ENCODE measurements around the gene STX10. TPM values are rescaled to one million over a fixed set of nuclear protein-coding genes. Genes with fewer than 3 reads are reported as not detected.
A peak's percentile ranks its signal among the peaks of the same experiment; 100 is the strongest.

STX10 gene
- total and polyA plus RNA-seq, 9 of the 15 experiments (the other 6 are each of a cell fraction or from before 2014, with no cell fraction given) = 0.51 to 66.3 (median 31.0) TPM

- TF ChIP-seq, protein P1, sequence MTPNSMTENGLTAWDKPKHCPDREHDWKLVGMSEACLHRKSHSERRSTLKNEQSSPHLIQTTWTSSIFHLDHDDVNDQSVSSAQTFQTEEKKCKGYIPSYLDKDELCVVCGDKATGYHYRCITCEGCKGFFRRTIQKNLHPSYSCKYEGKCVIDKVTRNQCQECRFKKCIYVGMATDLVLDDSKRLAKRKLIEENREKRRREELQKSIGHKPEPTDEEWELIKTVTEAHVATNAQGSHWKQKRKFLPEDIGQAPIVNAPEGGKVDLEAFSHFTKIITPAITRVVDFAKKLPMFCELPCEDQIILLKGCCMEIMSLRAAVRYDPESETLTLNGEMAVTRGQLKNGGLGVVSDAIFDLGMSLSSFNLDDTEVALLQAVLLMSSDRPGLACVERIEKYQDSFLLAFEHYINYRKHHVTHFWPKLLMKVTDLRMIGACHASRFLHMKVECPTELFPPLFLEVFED (CRISPR knock-in tag; conservative IDR thresholded peaks at IDR 0.05) = no peak
- TF ChIP-seq BACH1 (tag; IDR thresholded peaks at IDR 0.05) (no peak), PATZ1 (CRISPR knock-in tag; IDR thresholded peaks at IDR 0.05; ENCODE audit: borderline replicate concordance) (peak; percentile 54; the same call in 1 of the 2 replicates), MTF1 (CRISPR knock-in tag; IDR thresholded peaks at IDR 0.05; ENCODE audit: borderline replicate concordance) (no peak), NR2C1 (IDR thresholded peaks at IDR 0.05) (0 out of 2 replicates have a peak, but pooled peaks have one; percentile 6), NR2C1 (tag; IDR thresholded peaks at IDR 0.05) (no peak), SMAD4 (CRISPR knock-in tag; conservative IDR thresholded peaks at IDR 0.05) (peak; percentile 66), NFRKB (IDR thresholded peaks at IDR 0.05; ENCODE audit: low read depth) (peak; percentile 55), ZFX (CRISPR knock-in tag; IDR thresholded peaks at IDR 0.05) (no peak), CBX1 (IDR thresholded peaks at IDR 0.05; ENCODE audit: low read depth) (0 out of 2 replicates have a peak, but pooled peaks have one; percentile 55), ZNF140 (CRISPR knock-in tag; IDR thresholded peaks at IDR 0.05) (no peak), ZFP36 (IDR thresholded peaks at IDR 0.05; ENCODE audit: low read depth, low read length, partially characterized antibody) (no peak), POLR2B (IDR thresholded peaks at IDR 0.05; ENCODE audit: low read depth, partially characterized antibody) (no peak), ZNF239 (CRISPR knock-in tag; IDR thresholded peaks at IDR 0.05) (peak; percentile 49; the same call in 1 of the 2 replicates), ZNF511 (CRISPR knock-in tag; IDR thresholded peaks at IDR 0.05) (no peak), ZNF830 (CRISPR knock-in tag; IDR thresholded peaks at IDR 0.05) (0 out of 2 replicates have a peak, but pooled peaks have one; percentile 19), HDAC2 (IDR thresholded peaks at IDR 0.05) (peak; percentile 54; the same call in 1 of the 2 replicates), NCOA4 (IDR thresholded peaks at IDR 0.05; ENCODE audit: partially characterized antibody) (no peak)
- TF ChIP-seq, protein P2, sequence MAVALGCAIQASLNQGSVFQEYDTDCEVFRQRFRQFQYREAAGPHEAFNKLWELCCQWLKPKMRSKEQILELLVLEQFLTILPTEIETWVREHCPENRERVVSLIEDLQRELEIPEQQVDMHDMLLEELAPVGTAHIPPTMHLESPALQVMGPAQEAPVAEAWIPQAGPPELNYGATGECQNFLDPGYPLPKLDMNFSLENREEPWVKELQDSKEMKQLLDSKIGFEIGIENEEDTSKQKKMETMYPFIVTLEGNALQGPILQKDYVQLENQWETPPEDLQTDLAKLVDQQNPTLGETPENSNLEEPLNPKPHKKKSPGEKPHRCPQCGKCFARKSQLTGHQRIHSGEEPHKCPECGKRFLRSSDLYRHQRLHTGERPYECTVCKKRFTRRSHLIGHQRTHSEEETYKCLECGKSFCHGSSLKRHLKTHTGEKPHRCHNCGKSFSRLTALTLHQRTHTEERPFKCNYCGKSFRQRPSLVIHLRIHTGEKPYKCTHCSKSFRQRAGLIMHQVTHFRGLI (CRISPR knock-in tag; IDR thresholded peaks at IDR 0.05) = 0 out of 2 replicates have a peak, but pooled peaks have one; percentile 27
- TF ChIP-seq, protein P3, sequence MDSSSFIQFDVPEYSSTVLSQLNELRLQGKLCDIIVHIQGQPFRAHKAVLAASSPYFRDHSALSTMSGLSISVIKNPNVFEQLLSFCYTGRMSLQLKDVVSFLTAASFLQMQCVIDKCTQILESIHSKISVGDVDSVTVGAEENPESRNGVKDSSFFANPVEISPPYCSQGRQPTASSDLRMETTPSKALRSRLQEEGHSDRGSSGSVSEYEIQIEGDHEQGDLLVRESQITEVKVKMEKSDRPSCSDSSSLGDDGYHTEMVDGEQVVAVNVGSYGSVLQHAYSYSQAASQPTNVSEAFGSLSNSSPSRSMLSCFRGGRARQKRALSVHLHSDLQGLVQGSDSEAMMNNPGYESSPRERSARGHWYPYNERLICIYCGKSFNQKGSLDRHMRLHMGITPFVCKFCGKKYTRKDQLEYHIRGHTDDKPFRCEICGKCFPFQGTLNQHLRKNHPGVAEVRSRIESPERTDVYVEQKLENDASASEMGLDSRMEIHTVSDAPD (CRISPR knock-in tag; IDR thresholded peaks at IDR 0.05) = no peak
Observed at GRCh38 chr19:13164343-13165161, 14.4 kb upstream of the STX10 start (continued).

Data from K562 (cell line).